Endothelial cell of umbilical vein (primary cell): ENCODE data around the gene ZC3HAV1.

Experiments used
- POLR2A ChIP-seq: IDR thresholded peaks from 2 replicates; pipeline ENCODE4 v1.6.1; 2012; ENCODE audit warnings: low read depth, mild to moderate bottlenecking, control low read depth, low read length
- TF ChIP-seq, protein P1 (sequence below), 2 donors: IDR thresholded peaks; 1 replicate in 1 of 2; 2 replicates in 1 of 2; pipeline ENCODE4 v1.5.1; 2011; ENCODE audit warnings: low read length in 2 of 2, mild to moderate bottlenecking in 2 of 2, moderate library complexity in 2 of 2, control low read depth in 1 of 2, inconsistent platforms in 1 of 2, low read depth in 1 of 2; ENCODE audit not compliant: insufficient read depth in 1 of 2; ENCODE audit errors: extremely low read depth in 1 of 2

DNA sequence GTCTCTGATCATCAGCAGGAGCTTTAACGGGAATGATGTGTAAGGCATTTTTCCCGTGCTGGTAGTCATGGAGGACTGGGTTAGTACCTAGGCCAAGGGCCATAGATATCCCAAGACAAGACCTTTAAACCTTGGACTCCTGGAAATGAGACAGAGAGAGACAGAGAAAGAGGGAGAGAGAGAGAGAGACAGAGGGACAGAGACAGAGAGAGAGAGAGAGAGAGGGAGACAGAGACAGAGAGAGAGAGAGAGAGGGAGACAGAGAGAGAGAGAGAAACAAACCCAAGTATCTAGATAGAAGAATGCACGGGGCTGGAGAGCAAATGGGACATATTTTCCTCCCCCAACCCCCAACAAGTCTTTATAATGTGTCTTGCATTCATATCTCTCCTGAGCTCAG lies 22.3 kb downstream of the ZC3HAV1 start:
- TF ChIP-seq, protein P1, sequence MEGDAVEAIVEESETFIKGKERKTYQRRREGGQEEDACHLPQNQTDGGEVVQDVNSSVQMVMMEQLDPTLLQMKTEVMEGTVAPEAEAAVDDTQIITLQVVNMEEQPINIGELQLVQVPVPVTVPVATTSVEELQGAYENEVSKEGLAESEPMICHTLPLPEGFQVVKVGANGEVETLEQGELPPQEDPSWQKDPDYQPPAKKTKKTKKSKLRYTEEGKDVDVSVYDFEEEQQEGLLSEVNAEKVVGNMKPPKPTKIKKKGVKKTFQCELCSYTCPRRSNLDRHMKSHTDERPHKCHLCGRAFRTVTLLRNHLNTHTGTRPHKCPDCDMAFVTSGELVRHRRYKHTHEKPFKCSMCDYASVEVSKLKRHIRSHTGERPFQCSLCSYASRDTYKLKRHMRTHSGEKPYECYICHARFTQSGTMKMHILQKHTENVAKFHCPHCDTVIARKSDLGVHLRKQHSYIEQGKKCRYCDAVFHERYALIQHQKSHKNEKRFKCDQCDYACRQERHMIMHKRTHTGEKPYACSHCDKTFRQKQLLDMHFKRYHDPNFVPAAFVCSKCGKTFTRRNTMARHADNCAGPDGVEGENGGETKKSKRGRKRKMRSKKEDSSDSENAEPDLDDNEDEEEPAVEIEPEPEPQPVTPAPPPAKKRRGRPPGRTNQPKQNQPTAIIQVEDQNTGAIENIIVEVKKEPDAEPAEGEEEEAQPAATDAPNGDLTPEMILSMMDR (IDR thresholded peaks at IDR 0.05; ENCODE audit: extremely low read depth in 1 of 2, insufficient read depth in 1 of 2, low read depth in 1 of 2, low read length in 2 of 2): no peak
- TF ChIP-seq POLR2A: no peak
